HepG2 (cell line): ENCODE results near the gene ALKBH2. TPM values are rescaled to one million over a fixed set of nuclear protein-coding genes. Genes with fewer than 3 reads are reported as not detected.

ENCODE experiments used
- AHR ChIP-seq: IDR thresholded peaks from 2 replicates; pipeline ENCODE4 v1.6.1; 2018; ENCODE audit warnings: missing genetic modification reagents, missing compliant biosample characterization
- ARID3A ChIP-seq: IDR thresholded peaks from 2 replicates; pipeline ENCODE4 v1.6.1; 2012; ENCODE audit warnings: low read depth, low read length, improper control_type of control experiment
- ETV5 ChIP-seq: IDR thresholded peaks from 2 replicates; pipeline ENCODE4 v1.6.1; 2018; ENCODE audit warnings: missing biosample characterization, missing genetic modification reagents, inconsistent platforms, borderline replicate concordance
- FLYWCH1 ChIP-seq: sonication (generic); formaldehyde crosslinking; IDR thresholded peaks from 2 replicates; pipeline ENCODE4 v1.8.1; 2023; ENCODE audit warnings: mild to moderate bottlenecking, missing genetic modification reagents
- HDAC1 ChIP-seq: sonication (generic); formaldehyde crosslinking; IDR thresholded peaks from 2 replicates; pipeline ENCODE4 v1.5.1; 2020; ENCODE audit warnings: mild to moderate bottlenecking, missing genetic modification reagents
- LRRFIP1 ChIP-seq: sonication (generic); formaldehyde crosslinking; conservative IDR thresholded peaks from 2 replicates; pipeline ENCODE4 v1.4.0; 2020; ENCODE audit warnings: missing genetic modification reagents
- NCOR1 ChIP-seq: fragments of 200-600 bp; sonication (generic); IDR thresholded peaks from 2 replicates; pipeline ENCODE4 v1.7.0; 2017; ENCODE audit warnings: antibody characterized with exemption, low read length, borderline replicate concordance
- RCOR2 ChIP-seq: IDR thresholded peaks from 2 replicates; pipeline ENCODE4 v1.6.1; 2016; ENCODE audit warnings: missing biosample characterization, missing genetic modification reagents
- SP2 ChIP-seq: sonication (generic); formaldehyde crosslinking; IDR thresholded peaks from 2 replicates; pipeline ENCODE4 v1.5.1; 2020; ENCODE audit warnings: mild to moderate bottlenecking, missing genetic modification reagents
- TOE1 ChIP-seq: sonication (generic); formaldehyde crosslinking; IDR thresholded peaks from 2 replicates; pipeline ENCODE4 v1.4.0; 2020; ENCODE audit warnings: mild to moderate bottlenecking, missing genetic modification reagents
- ZBTB25 ChIP-seq: IDR thresholded peaks from 2 replicates; pipeline ENCODE4 v1.6.1; 2018; ENCODE audit warnings: missing genetic modification reagents
- ZNF121 ChIP-seq: sonication (generic); formaldehyde crosslinking; IDR thresholded peaks from 2 replicates; pipeline ENCODE4 v1.5.0; 2020; ENCODE audit warnings: mild to moderate bottlenecking, missing genetic modification reagents
- ZNF124 ChIP-seq: sonication (generic); formaldehyde crosslinking; IDR thresholded peaks from 2 replicates; pipeline ENCODE4 v1.4.0; 2020; ENCODE audit warnings: missing genetic modification reagents
- ZNF160 ChIP-seq: sonication (generic); formaldehyde crosslinking; IDR thresholded peaks from 2 replicates; pipeline ENCODE4 v1.8.0; 2022; ENCODE audit warnings: mild to moderate bottlenecking, inconsistent platforms, missing genetic modification reagents
- ZNF260 ChIP-seq: sonication (generic); formaldehyde crosslinking; IDR thresholded peaks from 2 replicates; pipeline ENCODE4 v1.4.0; 2020; ENCODE audit warnings: missing genetic modification reagents, low read depth, mild to moderate bottlenecking, borderline replicate concordance
- ZNF30 ChIP-seq: sonication (generic); formaldehyde crosslinking; IDR thresholded peaks from 2 replicates; pipeline ENCODE4 v1.5.0; 2020; ENCODE audit warnings: mild to moderate bottlenecking, missing genetic modification reagents
- ZNF446 ChIP-seq: sonication (generic); formaldehyde crosslinking; IDR thresholded peaks from 2 replicates; pipeline ENCODE4 v1.5.0; 2020; ENCODE audit warnings: mild to moderate bottlenecking, missing genetic modification reagents
- ZNF7 ChIP-seq: IDR thresholded peaks from 2 replicates; pipeline ENCODE4 v1.6.1; 2016; ENCODE audit warnings: missing biosample characterization, missing genetic modification reagents
- polyA plus RNA-seq, 8 experiments: library from polyadenylated mRNA; depleted of rRNA in 3 of 8; stranded (reverse) in 7 of 8; unstranded in 1 of 8; fragments of >200 nt; fragmentation: Illumina TruSeq in 4 of 8; extraction: Trizol in 4 of 8; gene quantifications; 2 replicates each; pipeline versions ENCODE4 v1.2.1 to v1.2.3, GENCODE V29; 2011 to 2016; ENCODE audit warnings: low read depth in 4 of 8, missing spikeins in 1 of 8, mixed read lengths in 1 of 8; ENCODE audit not compliant: insufficient read depth in 1 of 8
- total RNA-seq, 5 experiments: library from RNA; depleted of rRNA; stranded (reverse); fragments of >200 nt; fragmentation: Illumina TruSeq; extraction: Trizol; gene quantifications; 2 replicates each; pipeline ENCODE4 v1.2.3, GENCODE V29; 2016; ENCODE audit warnings: low read depth in 1 of 5
- TF ChIP-seq, protein P1 (sequence below): sonication (generic); formaldehyde crosslinking; IDR thresholded peaks from 2 replicates; pipeline ENCODE4 v1.4.0; 2020; ENCODE audit warnings: missing genetic modification reagents
- TF ChIP-seq, protein P2 (sequence below): IDR thresholded peaks from 2 replicates; pipeline ENCODE4 v1.6.1; 2012; ENCODE audit warnings: inconsistent platforms
- TF ChIP-seq, protein P3 (sequence below): sonication (generic); formaldehyde crosslinking; IDR thresholded peaks from 2 replicates; pipeline ENCODE4 v1.5.0; 2020; ENCODE audit warnings: missing genetic modification reagents, mild to moderate bottlenecking, borderline replicate concordance

Gene ALKBH2
- total and polyA plus RNA-seq, 2 of the 13 experiments (the other 11 are each of a cell fraction or from before 2014, with no cell fraction given): 21.0 to 40.5 TPM

DNA sequence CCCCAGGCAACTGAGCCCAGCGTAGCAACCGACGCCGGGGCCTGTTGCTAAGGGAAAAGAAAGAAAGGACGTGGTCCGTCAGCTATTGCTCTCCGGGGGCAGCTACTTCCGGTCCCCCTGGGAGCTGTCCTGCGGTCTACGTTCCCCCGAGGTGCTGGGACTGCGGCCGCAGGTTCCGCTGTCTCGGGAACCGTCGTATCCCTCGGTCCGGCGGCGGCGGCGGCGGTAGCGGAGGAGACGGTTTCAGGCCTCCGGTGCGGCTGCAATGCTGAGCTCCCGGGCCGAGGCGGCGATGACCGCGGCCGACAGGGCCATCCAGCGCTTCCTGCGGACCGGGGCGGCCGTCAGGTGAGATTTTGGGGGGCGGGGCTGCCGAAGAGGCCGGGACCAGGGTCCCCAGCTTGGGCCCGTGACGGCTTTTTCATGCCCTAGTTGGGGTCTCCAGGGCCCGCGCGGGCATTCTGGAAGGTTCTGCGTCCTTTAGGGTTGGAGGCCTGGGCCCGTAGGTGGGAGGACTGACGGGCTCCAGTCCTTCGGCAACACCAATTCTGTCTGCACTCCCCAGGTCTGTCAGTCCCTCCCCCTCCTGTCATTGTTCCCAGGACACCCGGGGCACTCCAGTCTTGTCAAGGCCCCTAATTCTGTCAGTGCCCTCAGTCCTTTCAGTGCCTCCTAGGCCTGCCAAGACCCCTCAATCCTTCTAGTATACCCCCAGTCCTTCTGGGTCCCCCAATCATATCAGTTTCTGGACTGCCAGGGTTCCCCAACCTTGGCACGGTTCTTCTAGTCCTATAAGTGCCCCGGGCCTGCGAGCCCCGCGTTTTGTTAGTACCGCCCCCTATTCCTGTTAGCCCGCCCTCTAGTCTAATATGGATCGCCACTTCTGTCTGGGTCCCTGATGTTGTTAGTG, 40.6 kb downstream of the ALKBH2 start, which contains the start of gene USP30 (continued):
- TF ChIP-seq ARID3A (peak; percentile 67), ZNF30 (CRISPR knock-in tag) (no peak), LRRFIP1 (CRISPR knock-in tag) (no peak), ZNF260 (CRISPR knock-in tag) (no peak), ZNF446 (no peak), ZNF160 (CRISPR knock-in tag) (0 out of 2 replicates have a peak, but pooled peaks have one; percentile 66), AHR (peak; percentile 95; the same call in 1 of the 2 replicates), ZNF124 (CRISPR knock-in tag) (peak; percentile 91), ZNF7 (no peak), ZBTB25 (CRISPR knock-in tag) (peak; percentile 98), ETV5 (peak; percentile 66; the same call in 1 of the 2 replicates), RCOR2 (CRISPR knock-in tag) (0 out of 2 replicates have a peak, but pooled peaks have one; percentile 28), TOE1 (CRISPR knock-in tag) (no peak), ZNF121 (CRISPR knock-in tag) (peak; percentile 29; the same call in 1 of the 2 replicates), FLYWCH1 (CRISPR knock-in tag) (no peak), SP2 (peak; percentile 57; the same call in 1 of the 2 replicates), HDAC1 (CRISPR knock-in tag) (peak; percentile 98), NCOR1 (peak; percentile 37; the same call in 1 of the 2 replicates)
- TF ChIP-seq, protein P1, sequence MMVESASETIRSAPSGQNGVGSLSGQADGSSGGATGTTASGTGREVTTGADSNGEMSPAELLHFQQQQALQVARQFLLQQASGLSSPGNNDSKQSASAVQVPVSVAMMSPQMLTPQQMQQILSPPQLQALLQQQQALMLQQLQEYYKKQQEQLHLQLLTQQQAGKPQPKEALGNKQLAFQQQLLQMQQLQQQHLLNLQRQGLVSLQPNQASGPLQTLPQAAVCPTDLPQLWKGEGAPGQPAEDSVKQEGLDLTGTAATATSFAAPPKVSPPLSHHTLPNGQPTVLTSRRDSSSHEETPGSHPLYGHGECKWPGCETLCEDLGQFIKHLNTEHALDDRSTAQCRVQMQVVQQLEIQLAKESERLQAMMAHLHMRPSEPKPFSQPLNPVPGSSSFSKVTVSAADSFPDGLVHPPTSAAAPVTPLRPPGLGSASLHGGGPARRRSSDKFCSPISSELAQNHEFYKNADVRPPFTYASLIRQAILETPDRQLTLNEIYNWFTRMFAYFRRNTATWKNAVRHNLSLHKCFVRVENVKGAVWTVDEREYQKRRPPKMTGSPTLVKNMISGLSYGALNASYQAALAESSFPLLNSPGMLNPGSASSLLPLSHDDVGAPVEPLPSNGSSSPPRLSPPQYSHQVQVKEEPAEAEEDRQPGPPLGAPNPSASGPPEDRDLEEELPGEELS (CRISPR knock-in tag): peak; percentile 63
- TF ChIP-seq, protein P2, sequence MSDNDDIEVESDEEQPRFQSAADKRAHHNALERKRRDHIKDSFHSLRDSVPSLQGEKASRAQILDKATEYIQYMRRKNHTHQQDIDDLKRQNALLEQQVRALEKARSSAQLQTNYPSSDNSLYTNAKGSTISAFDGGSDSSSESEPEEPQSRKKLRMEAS: peak; percentile 87
- TF ChIP-seq, protein P3, sequence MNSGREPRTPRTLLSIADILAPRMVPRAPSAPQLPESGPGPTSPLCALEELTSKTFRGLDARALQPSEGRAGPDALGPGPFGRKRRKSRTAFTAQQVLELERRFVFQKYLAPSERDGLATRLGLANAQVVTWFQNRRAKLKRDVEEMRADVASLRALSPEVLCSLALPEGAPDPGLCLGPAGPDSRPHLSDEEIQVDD (CRISPR knock-in tag): no peak
